Mesothelial cell of epicardium (in vitro differentiated cells): ENCODE data around the gene RUNX3. TPM values are rescaled to one million over a fixed set of nuclear protein-coding genes. Genes with fewer than 3 reads are reported as not detected.

Source experiments
- DNase-seq, 2 experiments: peaks; one replicate each; pipeline ENCODE4 v3.0.0; 2021; ENCODE audit warnings: low spot score in 2 of 2; ENCODE audit not compliant: unreplicated experiment in 2 of 2
- H3K27ac Mint-ChIP-seq: 2 replicates; pipeline ENCODE4 v1.8.0; 2021; ENCODE audit warnings: mixed read lengths
- H3K27me3 Mint-ChIP-seq: 2 replicates; pipeline ENCODE4 v1.8.0; 2021; ENCODE audit warnings: low read depth, mixed read lengths
- H3K36me3 Mint-ChIP-seq: 2 replicates; pipeline ENCODE4 v1.8.0; 2021; ENCODE audit warnings: mixed read lengths
- H3K4me1 Mint-ChIP-seq: 2 replicates; pipeline ENCODE4 v1.8.0; 2021; ENCODE audit warnings: mixed read lengths
- H3K4me3 Mint-ChIP-seq: 2 replicates; pipeline ENCODE4 v1.8.0; 2021; ENCODE audit warnings: mild to moderate bottlenecking, moderate library complexity, mixed read lengths
- H3K9me3 Mint-ChIP-seq: 2 replicates; pipeline ENCODE4 v1.8.0; 2021; ENCODE audit warnings: mixed read lengths
- total RNA-seq: library from RNA; stranded (reverse); gene quantifications from 3 replicates; pipeline ENCODE4 v1.2.1, GENCODE V29; 2021
- TF ChIP-seq, protein P1 (sequence below): fragments of 200-600 bp; sonication (generic); IDR thresholded peaks from one replicate; pipeline ENCODE4 v1.5.0; 2021; ENCODE audit warnings: antibody characterized with exemption; ENCODE audit not compliant: unreplicated experiment

The RUNX3 gene
- total RNA-seq, 1 donor from 2014 or later = 0.13 TPM

DNA sequence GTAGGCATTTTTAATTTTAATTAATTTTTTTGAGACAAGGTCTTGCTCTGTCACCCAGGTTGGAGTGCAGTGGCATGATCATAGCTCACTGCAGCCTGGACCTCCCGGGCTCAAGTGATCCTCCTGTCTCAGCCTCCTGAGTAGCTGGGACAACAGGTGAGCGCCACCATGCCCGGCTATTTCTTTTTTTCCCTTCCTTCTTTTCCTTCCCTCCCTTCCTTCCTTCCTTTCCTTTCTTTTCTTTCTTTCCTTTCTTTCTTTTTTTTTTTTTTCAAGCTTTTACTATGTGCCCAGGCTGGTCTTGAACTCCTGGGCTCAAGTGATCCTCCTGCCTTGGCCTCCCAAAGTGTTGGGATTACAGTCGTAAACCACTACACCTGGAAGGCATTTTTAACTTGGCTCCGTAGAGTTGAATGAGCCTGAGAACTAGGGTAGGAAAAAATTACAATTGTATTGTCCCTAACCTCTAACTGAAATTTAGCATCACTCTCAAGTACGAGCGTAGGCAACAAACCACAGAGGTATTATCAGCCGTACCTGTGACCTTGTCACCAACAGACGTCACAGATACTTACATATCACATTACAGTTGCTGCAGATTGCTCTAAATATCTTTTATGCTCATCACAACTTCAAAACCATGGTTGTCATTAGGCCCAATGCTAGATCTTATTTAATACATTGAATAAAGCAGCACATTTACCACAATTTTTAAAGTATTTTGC, 8.0 kb downstream of the RUNX3 start:
- Mint-ChIP-seq H3K9me3 (no peaks in the 10 kb centered on the region), H3K4me3 (no peak overlapping the region), H3K4me1 (peaks cover 6% of the 10 kb centered on the region), H3K27me3 (peaks cover 49% of the 10 kb centered on the region), H3K36me3 (no peaks in the 10 kb centered on the region), H3K27ac (no peak overlapping the region)
- TF ChIP-seq, protein P1, sequence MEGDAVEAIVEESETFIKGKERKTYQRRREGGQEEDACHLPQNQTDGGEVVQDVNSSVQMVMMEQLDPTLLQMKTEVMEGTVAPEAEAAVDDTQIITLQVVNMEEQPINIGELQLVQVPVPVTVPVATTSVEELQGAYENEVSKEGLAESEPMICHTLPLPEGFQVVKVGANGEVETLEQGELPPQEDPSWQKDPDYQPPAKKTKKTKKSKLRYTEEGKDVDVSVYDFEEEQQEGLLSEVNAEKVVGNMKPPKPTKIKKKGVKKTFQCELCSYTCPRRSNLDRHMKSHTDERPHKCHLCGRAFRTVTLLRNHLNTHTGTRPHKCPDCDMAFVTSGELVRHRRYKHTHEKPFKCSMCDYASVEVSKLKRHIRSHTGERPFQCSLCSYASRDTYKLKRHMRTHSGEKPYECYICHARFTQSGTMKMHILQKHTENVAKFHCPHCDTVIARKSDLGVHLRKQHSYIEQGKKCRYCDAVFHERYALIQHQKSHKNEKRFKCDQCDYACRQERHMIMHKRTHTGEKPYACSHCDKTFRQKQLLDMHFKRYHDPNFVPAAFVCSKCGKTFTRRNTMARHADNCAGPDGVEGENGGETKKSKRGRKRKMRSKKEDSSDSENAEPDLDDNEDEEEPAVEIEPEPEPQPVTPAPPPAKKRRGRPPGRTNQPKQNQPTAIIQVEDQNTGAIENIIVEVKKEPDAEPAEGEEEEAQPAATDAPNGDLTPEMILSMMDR = no peak
- no peak for DNase-seq

DNA sequence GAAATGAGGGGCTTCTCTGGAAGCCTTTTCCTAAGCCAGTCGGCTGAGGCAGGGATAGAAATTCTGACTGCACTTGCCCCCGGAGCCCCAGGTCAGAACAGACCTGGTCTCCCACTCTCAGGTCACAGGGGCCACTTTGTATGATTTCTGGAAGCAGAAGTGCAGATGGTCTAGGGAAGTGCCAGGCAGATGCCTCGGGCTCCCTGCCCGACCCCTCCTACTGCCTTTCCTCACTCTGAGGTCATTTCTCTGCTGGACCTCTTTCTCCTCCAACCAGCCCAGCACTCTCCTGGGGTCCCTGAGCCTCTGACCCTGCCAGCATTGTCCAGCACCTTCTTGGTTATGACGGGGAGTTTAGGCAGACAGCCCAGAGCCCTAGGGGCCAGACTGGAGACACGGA, 8.7 kb downstream of the RUNX3 start:
- DNase-seq = no peak
- TF ChIP-seq, protein P1 = no peak
- H3K4me3 Mint-ChIP-seq = no peak overlapping the region
- H3K36me3 Mint-ChIP-seq = no peaks in the 10 kb centered on the region
- H3K27ac Mint-ChIP-seq = no peak overlapping the region
- no peaks in the 10 kb centered on the region for H3K9me3 Mint-ChIP-seq
- peaks cover 5% of the 10 kb centered on the region for H3K4me1 Mint-ChIP-seq
- H3K27me3 Mint-ChIP-seq = peaks cover 42% of the 10 kb centered on the region

DNA sequence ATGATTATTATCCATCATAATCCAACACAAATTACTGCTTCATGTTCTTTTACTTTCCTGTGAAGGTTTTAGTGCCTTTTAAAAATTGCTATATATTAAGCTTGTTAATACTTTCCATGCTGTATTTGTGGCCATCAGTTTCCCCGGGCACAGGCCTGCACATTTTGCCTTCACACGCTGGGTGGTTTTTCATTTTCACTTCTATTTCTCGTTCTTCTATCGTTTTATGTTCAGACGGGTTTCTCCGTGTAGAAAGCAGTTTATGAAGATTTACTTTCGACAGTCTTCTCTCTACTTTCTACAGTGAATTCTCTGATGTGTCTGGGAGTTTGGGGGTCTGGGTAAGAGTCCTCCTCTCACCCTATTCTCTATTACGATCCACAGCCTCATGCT, 9.5 kb downstream of the RUNX3 start:
- TF ChIP-seq, protein P1 = no peak
- DNase-seq = no peak
- peaks cover 33% of the 10 kb centered on the region for H3K27me3 Mint-ChIP-seq
- no peaks in the 10 kb centered on the region for H3K36me3 Mint-ChIP-seq
- H3K27ac Mint-ChIP-seq = no peak overlapping the region
- no peaks in the 10 kb centered on the region for H3K4me1 Mint-ChIP-seq
- H3K4me3 Mint-ChIP-seq = no peak overlapping the region
- no peaks in the 10 kb centered on the region for H3K9me3 Mint-ChIP-seq

DNA sequence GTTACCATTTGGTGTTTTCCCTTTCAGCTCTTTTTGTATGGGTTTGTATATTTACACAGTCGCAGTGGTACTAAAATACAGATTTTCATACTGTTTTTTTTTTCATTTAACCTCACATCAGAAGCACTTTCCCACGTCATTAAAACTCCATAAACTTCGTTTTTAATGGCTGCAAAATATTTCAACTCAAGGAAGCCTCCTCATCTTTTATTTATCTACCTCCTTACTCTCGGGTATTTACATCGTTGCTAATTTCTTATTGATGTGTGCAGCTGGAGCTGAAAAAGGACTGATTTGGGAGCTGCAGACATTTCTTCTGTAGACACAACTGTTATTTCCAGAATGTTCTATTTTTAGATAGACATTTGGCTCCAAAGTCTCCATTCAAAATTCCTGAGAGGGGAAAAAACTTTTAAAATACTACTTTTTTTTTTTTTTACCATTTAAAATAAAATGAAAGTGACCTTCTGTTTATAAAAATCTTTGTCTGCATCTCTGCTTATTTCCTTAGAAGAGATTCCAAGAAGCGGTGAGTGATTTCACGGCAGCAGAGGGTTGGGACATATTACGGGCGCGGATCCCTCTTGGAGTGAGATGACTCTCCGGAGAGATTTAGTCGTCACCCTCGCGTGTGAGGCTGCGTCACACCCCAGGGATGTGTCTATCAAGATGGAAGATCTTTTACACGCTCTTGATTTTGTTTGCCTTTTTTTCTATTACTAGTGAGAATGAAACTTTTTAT, 10.1 kb downstream of the RUNX3 start:
- no peak for DNase-seq
- H3K36me3 Mint-ChIP-seq = no peaks in the 10 kb centered on the region
- TF ChIP-seq, protein P1 = no peak
- H3K9me3 Mint-ChIP-seq = no peaks in the 10 kb centered on the region
- peaks cover 31% of the 10 kb centered on the region for H3K27me3 Mint-ChIP-seq
- no peak overlapping the region for H3K4me3 Mint-ChIP-seq
- no peaks in the 10 kb centered on the region for H3K4me1 Mint-ChIP-seq
- no peak overlapping the region for H3K27ac Mint-ChIP-seq

DNA sequence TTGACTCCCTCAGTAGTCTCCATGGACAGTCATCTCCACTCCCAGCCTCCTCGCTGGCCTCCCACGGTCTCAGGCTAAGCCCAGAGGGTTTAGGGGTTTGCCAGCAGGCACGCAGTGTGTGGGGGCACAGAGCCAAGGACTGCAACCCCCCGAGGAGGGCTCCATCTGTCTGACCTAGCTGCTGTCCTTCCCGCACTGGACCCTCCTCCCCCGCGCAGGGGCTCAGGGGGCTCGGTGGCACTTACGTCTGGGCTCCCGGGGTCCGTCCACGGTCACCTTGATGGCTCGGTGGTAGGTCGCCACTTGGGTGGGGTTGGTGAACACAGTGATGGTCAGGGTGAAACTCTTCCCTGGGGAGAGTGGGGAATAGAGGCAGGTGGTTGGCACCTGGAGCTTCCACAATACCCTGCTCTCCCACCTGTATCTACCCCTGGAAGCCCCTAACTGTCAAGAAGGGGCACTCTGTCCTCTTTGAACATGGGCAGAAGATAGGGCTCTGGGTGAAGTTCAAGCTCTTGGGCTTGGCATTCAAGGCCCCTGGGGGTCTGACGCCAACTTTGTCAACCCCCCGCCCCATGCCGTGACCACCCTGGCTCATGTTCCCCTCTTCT, 11.0 kb downstream of the RUNX3 start:
- H3K36me3 Mint-ChIP-seq = no peaks in the 10 kb centered on the region
- peaks cover 24% of the 10 kb centered on the region for H3K27me3 Mint-ChIP-seq
- no peak overlapping the region for H3K4me3 Mint-ChIP-seq
- TF ChIP-seq, protein P1 = no peak
- no peaks in the 10 kb centered on the region for H3K9me3 Mint-ChIP-seq
- H3K4me1 Mint-ChIP-seq = peaks cover 3% of the 10 kb centered on the region
- no peak overlapping the region for H3K27ac Mint-ChIP-seq
- no peak for DNase-seq
